ENCODE results near the gene FAM50B. TPM values are rescaled to one million over a fixed set of nuclear protein-coding genes. Genes with fewer than 3 reads are reported as not detected.

The FAM50B gene
- total and polyA plus RNA-seq, 2 of the 13 experiments (the other 11 are each of a cell fraction or from before 2014, with no cell fraction given) = 0.05 TPM; not detected in 1

DNA sequence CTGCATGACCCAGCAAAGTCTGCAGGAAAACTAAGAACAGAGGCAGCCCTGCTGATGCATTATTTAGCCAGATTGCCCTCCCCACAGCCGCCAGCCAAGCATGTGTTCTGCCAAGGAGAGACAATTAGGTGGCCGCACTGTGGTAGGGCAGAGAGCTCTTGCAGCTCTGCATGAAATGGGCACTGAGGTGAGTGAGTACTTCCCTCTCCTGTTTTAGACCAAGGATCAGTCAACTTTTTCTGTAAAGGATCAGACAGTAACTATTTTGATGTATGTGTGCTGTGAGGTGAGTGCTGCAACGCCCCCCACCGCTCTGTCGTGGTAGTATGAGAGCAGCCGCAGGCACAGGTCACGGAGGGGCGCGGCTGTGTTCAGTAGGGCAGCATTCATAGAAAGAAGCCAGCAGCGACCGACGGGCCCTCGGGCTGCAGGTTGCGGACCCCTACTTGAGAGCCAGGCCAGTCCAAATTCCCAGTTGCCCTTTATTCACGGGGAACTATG lies 23.8 kb upstream of the FAM50B start (continued):
- TF ChIP-seq, protein P1, sequence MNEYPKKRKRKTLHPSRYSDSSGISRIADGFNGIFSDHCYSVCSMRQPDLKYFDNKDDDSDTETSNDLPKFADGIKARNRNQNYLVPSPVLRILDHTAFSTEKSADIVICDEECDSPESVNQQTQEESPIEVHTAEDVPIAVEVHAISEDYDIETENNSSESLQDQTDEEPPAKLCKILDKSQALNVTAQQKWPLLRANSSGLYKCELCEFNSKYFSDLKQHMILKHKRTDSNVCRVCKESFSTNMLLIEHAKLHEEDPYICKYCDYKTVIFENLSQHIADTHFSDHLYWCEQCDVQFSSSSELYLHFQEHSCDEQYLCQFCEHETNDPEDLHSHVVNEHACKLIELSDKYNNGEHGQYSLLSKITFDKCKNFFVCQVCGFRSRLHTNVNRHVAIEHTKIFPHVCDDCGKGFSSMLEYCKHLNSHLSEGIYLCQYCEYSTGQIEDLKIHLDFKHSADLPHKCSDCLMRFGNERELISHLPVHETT (CRISPR knock-in tag; conservative IDR thresholded peaks at IDR 0.05) = no peak
- TF ChIP-seq SP5 (CRISPR knock-in tag; IDR thresholded peaks at IDR 0.05; ENCODE audit: borderline replicate concordance, low read depth) (no peak), ZNF232 (CRISPR knock-in tag; IDR thresholded peaks at IDR 0.05; ENCODE audit: borderline replicate concordance) (0 out of 2 replicates have a peak, but pooled peaks have one; percentile 29), NCOR1 (IDR thresholded peaks at IDR 0.05; ENCODE audit: borderline replicate concordance, low read length) (no peak; the same call in 1 of the 2 replicates), ZBTB38 (CRISPR knock-in tag; IDR thresholded peaks at IDR 0.05) (peak; percentile 82), ZNF768 (CRISPR knock-in tag; IDR thresholded peaks at IDR 0.05) (peak; percentile 67; the same call in 1 of the 2 replicates), ZBTB7B (CRISPR knock-in tag; IDR thresholded peaks at IDR 0.05) (peak; percentile 97), ETV5 (CRISPR knock-in tag; IDR thresholded peaks at IDR 0.05; ENCODE audit: borderline replicate concordance) (peak; percentile 42; the same call in 1 of the 2 replicates), KAT7 (CRISPR knock-in tag; IDR thresholded peaks at IDR 0.05; ENCODE audit: borderline replicate concordance) (peak; percentile 81; the same call in 1 of the 2 replicates), ZNF558 (CRISPR knock-in tag; IDR thresholded peaks at IDR 0.05; ENCODE audit: borderline replicate concordance) (0 out of 2 replicates have a peak, but pooled peaks have one; percentile 53), XRCC5 (optimal IDR thresholded peaks at IDR 0.05; ENCODE audit: low read length) (peak; percentile 84), AKAP8 (CRISPR knock-in tag; IDR thresholded peaks at IDR 0.05) (0 out of 2 replicates have a peak, but pooled peaks have one; percentile 44), MED13 (CRISPR knock-in tag; IDR thresholded peaks at IDR 0.05) (0 out of 2 replicates have a peak, but pooled peaks have one; percentile 37), SAP130 (CRISPR knock-in tag; IDR thresholded peaks at IDR 0.05; ENCODE audit: low read depth) (peak; percentile 71), PLRG1 (conservative IDR thresholded peaks at IDR 0.05) (no peak)
- TF ChIP-seq, protein P2, sequence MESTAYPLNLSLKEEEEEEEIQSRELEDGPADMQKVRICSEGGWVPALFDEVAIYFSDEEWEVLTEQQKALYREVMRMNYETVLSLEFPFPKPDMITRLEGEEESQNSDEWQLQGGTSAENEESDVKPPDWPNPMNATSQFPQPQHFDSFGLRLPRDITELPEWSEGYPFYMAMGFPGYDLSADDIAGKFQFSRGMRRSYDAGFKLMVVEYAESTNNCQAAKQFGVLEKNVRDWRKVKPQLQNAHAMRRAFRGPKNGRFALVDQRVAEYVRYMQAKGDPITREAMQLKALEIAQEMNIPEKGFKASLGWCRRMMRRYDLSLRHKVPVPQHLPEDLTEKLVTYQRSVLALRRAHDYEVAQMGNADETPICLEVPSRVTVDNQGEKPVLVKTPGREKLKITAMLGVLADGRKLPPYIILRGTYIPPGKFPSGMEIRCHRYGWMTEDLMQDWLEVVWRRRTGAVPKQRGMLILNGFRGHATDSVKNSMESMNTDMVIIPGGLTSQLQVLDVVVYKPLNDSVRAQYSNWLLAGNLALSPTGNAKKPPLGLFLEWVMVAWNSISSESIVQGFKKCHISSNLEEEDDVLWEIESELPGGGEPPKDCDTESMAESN (CRISPR knock-in tag; conservative IDR thresholded peaks at IDR 0.05) = no peak
- TF ChIP-seq, protein P3, sequence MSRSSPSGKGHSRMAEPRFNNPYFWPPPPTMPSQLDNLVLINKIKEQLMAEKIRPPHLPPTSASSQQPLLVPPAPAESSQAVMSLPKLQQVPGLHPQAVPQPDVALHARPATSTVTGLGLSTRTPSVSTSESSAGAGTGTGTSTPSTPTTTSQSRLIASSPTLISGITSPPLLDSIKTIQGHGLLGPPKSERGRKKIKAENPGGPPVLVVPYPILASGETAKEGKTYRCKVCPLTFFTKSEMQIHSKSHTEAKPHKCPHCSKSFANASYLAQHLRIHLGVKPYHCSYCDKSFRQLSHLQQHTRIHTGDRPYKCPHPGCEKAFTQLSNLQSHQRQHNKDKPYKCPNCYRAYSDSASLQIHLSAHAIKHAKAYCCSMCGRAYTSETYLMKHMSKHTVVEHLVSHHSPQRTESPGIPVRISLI (CRISPR knock-in tag; IDR thresholded peaks at IDR 0.05; ENCODE audit: borderline replicate concordance) = peak; percentile 25; the same call in 1 of the 2 replicates
- TF ChIP-seq, protein P4, sequence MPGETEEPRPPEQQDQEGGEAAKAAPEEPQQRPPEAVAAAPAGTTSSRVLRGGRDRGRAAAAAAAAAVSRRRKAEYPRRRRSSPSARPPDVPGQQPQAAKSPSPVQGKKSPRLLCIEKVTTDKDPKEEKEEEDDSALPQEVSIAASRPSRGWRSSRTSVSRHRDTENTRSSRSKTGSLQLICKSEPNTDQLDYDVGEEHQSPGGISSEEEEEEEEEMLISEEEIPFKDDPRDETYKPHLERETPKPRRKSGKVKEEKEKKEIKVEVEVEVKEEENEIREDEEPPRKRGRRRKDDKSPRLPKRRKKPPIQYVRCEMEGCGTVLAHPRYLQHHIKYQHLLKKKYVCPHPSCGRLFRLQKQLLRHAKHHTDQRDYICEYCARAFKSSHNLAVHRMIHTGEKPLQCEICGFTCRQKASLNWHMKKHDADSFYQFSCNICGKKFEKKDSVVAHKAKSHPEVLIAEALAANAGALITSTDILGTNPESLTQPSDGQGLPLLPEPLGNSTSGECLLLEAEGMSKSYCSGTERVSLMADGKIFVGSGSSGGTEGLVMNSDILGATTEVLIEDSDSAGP (CRISPR knock-in tag; IDR thresholded peaks at IDR 0.05; ENCODE audit: borderline replicate concordance) = peak; percentile 64; the same call in 1 of the 2 replicates
- TF ChIP-seq, protein P5, sequence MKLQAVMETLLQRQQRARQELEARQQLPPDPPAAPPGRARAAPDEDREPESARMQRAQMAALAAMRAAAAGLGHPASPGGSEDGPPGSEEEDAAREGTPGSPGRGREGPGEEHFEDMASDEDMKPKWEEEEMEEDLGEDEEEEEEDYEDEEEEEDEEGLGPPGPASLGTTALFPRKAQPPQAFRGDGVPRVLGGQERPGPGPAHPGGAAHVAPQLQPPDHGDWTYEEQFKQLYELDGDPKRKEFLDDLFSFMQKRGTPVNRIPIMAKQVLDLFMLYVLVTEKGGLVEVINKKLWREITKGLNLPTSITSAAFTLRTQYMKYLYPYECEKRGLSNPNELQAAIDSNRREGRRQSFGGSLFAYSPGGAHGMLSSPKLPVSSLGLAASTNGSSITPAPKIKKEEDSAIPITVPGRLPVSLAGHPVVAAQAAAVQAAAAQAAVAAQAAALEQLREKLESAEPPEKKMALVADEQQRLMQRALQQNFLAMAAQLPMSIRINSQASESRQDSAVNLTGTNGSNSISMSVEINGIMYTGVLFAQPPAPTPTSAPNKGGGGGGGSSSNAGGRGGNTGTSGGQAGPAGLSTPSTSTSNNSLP (IDR thresholded peaks at IDR 0.05; ENCODE audit: low read depth, low read length) = peak; percentile 50; the same call in 1 of the 2 replicates
- TF ChIP-seq, protein P6, sequence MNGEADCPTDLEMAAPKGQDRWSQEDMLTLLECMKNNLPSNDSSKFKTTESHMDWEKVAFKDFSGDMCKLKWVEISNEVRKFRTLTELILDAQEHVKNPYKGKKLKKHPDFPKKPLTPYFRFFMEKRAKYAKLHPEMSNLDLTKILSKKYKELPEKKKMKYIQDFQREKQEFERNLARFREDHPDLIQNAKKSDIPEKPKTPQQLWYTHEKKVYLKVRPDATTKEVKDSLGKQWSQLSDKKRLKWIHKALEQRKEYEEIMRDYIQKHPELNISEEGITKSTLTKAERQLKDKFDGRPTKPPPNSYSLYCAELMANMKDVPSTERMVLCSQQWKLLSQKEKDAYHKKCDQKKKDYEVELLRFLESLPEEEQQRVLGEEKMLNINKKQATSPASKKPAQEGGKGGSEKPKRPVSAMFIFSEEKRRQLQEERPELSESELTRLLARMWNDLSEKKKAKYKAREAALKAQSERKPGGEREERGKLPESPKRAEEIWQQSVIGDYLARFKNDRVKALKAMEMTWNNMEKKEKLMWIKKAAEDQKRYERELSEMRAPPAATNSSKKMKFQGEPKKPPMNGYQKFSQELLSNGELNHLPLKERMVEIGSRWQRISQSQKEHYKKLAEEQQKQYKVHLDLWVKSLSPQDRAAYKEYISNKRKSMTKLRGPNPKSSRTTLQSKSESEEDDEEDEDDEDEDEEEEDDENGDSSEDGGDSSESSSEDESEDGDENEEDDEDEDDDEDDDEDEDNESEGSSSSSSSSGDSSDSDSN (CRISPR knock-in tag; IDR thresholded peaks at IDR 0.05) = peak; percentile 62; the same call in 1 of the 2 replicates

All from HepG2 (cell line).